ENCODE data around the gene ZNF792.

- TF ChIP-seq POLR2A (IDR thresholded peaks at IDR 0.05) = no peak
- TF ChIP-seq, protein P1, sequence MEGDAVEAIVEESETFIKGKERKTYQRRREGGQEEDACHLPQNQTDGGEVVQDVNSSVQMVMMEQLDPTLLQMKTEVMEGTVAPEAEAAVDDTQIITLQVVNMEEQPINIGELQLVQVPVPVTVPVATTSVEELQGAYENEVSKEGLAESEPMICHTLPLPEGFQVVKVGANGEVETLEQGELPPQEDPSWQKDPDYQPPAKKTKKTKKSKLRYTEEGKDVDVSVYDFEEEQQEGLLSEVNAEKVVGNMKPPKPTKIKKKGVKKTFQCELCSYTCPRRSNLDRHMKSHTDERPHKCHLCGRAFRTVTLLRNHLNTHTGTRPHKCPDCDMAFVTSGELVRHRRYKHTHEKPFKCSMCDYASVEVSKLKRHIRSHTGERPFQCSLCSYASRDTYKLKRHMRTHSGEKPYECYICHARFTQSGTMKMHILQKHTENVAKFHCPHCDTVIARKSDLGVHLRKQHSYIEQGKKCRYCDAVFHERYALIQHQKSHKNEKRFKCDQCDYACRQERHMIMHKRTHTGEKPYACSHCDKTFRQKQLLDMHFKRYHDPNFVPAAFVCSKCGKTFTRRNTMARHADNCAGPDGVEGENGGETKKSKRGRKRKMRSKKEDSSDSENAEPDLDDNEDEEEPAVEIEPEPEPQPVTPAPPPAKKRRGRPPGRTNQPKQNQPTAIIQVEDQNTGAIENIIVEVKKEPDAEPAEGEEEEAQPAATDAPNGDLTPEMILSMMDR (IDR thresholded peaks at IDR 0.05) = no peak
Observed at GRCh38 chr19:34983786-34984185, 19.8 kb upstream of the ZNF792 start.
